GM18873 (cell line): ENCODE data around the gene RAB5IF.

Experiments used
- ATAC-seq: cut with Tn5 transposase; IDR thresholded peaks from one replicate; pipeline ENCODE4 v1.9.1; 2021; ENCODE audit warnings: mild to moderate bottlenecking, moderate library complexity, moderate number of reproducible peaks; ENCODE audit not compliant: unreplicated experiment, low FRiP score

RAB5IF gene

GRCh38 chr20:36658300-36658699, 52.7 kb downstream of the RAB5IF start:
- no peak for ATAC-seq
